Nephron progenitor cell (in vitro differentiated cells): ENCODE results near the gene PLEKHH2.

ENCODE experiments used
- DNase-seq: peaks from one replicate; pipeline ENCODE4 v3.0.0; 2021
- H3K27ac Mint-ChIP-seq: 2 replicates; pipeline ENCODE4 v1.8.0; 2021; ENCODE audit warnings: mild to moderate bottlenecking, moderate library complexity, mixed read lengths
- H3K27me3 Mint-ChIP-seq: 2 replicates; pipeline ENCODE4 v1.8.0; 2021; ENCODE audit warnings: mild to moderate bottlenecking, low read depth, mixed read lengths; ENCODE audit not compliant: poor library complexity
- H3K36me3 Mint-ChIP-seq: 2 replicates; pipeline ENCODE4 v1.8.0; 2021; ENCODE audit warnings: low read depth, mixed read lengths
- H3K4me1 Mint-ChIP-seq: 2 replicates; pipeline ENCODE4 v1.8.0; 2021; ENCODE audit warnings: mixed read lengths
- H3K4me3 Mint-ChIP-seq: 2 replicates; pipeline ENCODE4 v1.8.0; 2021; ENCODE audit warnings: mild to moderate bottlenecking, moderate library complexity, mixed read lengths
- H3K9me3 Mint-ChIP-seq: 2 replicates; pipeline ENCODE4 v1.8.0; 2021; ENCODE audit warnings: mild to moderate bottlenecking, moderate library complexity, mixed read lengths
- TF ChIP-seq, protein P1 (sequence below): fragments of 200-600 bp; sonication (generic); IDR thresholded peaks from 2 replicates; pipeline ENCODE4 v1.5.0; 2021; ENCODE audit warnings: antibody characterized with exemption

PLEKHH2 gene

DNA sequence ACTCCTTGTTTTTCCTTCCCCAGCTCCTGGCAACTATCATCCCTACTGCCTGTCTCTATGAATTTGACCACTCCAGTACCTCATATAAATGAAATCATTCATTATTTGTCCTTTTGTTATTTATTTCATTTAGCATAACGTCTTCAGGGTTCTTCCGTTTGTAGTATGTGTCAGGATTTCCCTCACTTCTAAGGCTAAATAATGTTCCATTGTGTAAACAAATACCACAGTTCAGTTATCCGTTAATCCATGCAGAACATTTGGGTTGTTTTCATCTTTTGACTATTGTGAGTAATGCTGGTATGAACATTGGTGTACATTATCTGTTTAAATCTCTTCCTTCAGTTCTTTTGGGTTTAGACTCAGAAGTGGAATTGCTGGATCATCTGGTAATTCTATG, 155.6 kb downstream of the PLEKHH2 start:
- H3K4me3 Mint-ChIP-seq: no peak overlapping the region
- no peaks in the 10 kb centered on the region for H3K4me1 Mint-ChIP-seq
- TF ChIP-seq, protein P1, sequence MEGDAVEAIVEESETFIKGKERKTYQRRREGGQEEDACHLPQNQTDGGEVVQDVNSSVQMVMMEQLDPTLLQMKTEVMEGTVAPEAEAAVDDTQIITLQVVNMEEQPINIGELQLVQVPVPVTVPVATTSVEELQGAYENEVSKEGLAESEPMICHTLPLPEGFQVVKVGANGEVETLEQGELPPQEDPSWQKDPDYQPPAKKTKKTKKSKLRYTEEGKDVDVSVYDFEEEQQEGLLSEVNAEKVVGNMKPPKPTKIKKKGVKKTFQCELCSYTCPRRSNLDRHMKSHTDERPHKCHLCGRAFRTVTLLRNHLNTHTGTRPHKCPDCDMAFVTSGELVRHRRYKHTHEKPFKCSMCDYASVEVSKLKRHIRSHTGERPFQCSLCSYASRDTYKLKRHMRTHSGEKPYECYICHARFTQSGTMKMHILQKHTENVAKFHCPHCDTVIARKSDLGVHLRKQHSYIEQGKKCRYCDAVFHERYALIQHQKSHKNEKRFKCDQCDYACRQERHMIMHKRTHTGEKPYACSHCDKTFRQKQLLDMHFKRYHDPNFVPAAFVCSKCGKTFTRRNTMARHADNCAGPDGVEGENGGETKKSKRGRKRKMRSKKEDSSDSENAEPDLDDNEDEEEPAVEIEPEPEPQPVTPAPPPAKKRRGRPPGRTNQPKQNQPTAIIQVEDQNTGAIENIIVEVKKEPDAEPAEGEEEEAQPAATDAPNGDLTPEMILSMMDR: no peak
- no peak for DNase-seq
- H3K9me3 Mint-ChIP-seq: no peaks in the 10 kb centered on the region
- H3K27me3 Mint-ChIP-seq: no peaks in the 10 kb centered on the region
- H3K36me3 Mint-ChIP-seq: peaks cover 51% of the 10 kb centered on the region
- H3K27ac Mint-ChIP-seq: no peak overlapping the region

DNA sequence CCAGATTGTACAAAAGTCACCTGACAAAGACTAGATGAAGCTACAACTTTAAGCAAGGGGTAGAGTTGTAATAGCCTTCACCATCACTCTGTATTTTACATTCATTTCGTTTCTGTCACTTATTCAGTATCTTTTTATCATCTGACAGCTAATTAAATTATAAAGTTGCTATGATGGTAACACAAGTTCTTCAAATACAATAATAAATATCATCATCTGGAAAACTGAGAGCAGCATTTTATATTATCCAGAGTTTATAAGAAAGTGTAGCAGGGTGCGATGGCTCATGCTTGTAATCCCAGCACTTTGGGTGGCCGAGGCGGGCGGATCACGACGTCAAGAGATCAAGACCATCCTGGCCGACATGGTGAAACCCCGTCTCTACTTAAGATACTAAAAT, 157.9 kb downstream of the PLEKHH2 start:
- peaks cover 45% of the 10 kb centered on the region for H3K36me3 Mint-ChIP-seq
- DNase-seq: no peak
- TF ChIP-seq, protein P1: no peak
- no peak overlapping the region for H3K27ac Mint-ChIP-seq
- no peak overlapping the region for H3K4me3 Mint-ChIP-seq
- no peaks in the 10 kb centered on the region for H3K9me3 Mint-ChIP-seq
- H3K27me3 Mint-ChIP-seq: no peaks in the 10 kb centered on the region
- no peaks in the 10 kb centered on the region for H3K4me1 Mint-ChIP-seq

DNA sequence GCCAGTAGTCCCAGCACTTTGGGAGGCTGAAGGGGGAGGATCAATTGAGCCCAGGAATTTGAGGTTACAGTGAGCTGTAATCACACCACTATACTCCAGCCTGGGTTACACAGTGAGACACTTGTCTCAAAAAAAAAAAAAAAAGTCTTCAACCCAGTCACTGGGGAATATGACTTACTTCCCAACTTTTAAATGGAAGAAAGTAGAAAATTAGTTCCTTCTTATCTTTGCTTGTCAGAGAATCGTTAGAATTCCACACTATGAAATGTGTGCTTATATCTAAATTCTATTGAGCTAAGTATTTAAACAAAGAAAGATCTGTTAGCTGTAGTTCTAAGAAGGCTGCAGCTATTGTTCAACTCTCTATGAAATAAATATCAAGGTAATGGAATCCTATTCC, 159.1 kb downstream of the PLEKHH2 start:
- TF ChIP-seq, protein P1: no peak
- no peak for DNase-seq
- Mint-ChIP-seq H3K4me3 (no peak overlapping the region), H3K27me3 (no peaks in the 10 kb centered on the region), H3K4me1 (no peaks in the 10 kb centered on the region), H3K36me3 (peaks cover 38% of the 10 kb centered on the region), H3K27ac (no peak overlapping the region), H3K9me3 (no peaks in the 10 kb centered on the region)

DNA sequence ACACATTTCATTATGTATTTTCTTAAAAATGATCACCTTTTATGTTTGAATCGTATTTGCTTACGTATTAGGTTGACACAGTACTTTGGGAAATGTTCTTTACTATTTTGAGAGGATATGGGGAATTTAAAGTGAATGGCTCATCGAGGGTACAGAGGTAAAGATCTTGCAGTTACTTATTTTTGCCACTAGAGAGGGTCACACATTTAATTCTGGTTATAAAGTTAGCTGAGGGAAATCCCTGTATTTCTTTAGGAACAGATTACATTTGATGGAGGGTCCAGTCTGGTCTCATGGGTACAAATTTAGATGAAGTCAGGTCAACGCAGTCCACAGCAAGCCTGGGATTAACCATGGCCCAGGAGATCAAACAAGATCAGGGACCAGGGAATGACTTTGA, 161.2 kb downstream of the PLEKHH2 start:
- H3K4me1 Mint-ChIP-seq: no peaks in the 10 kb centered on the region
- no peaks in the 10 kb centered on the region for H3K9me3 Mint-ChIP-seq
- H3K36me3 Mint-ChIP-seq: peaks cover 26% of the 10 kb centered on the region
- H3K27me3 Mint-ChIP-seq: no peaks in the 10 kb centered on the region
- H3K27ac Mint-ChIP-seq: no peak overlapping the region
- TF ChIP-seq, protein P1: peak; percentile 29
- DNase-seq: no peak
- H3K4me3 Mint-ChIP-seq: no peak overlapping the region

DNA sequence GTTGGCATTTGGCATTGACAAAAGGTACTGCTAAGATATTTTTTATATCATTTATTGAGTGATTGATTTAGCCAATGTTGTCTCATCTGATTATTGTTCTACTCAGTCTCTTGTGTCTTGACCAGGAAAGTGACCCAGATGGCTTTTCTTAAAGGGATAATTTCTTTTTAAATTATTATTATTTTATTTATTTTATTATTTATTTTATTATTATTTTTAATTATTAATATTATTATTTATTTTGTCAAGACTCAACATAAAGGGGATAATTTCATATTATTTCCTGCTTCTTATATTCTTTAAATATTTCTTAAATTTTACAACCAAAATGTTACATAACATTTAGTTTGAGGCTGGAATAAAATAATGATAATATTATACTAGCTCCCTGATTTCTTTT, 163.8 kb downstream of the PLEKHH2 start:
- peaks cover 12% of the 10 kb centered on the region for H3K36me3 Mint-ChIP-seq
- TF ChIP-seq, protein P1: no peak
- H3K4me1 Mint-ChIP-seq: no peaks in the 10 kb centered on the region
- no peak overlapping the region for H3K4me3 Mint-ChIP-seq
- H3K27ac Mint-ChIP-seq: no peak overlapping the region
- H3K9me3 Mint-ChIP-seq: no peaks in the 10 kb centered on the region
- DNase-seq: no peak
- no peaks in the 10 kb centered on the region for H3K27me3 Mint-ChIP-seq

DNA sequence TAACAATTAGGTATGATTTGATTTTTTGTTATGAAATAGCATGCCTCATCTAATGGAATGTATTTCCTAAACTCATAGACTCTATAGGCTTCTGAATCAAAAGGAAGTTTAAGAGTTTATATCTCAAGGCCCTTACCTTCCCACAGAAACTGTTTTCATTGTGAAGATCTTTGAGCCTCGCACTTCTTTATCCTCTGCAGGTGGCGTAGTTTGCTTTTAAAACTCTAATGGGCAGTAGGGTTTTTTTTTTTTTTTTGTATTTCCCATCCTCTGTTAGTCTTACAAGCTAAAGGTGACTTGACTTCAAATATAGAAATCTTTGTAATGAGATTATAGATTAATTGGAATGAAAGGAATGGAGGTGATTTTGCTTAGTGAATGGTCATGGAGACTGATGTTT, 165.1 kb downstream of the PLEKHH2 start:
- no peaks in the 10 kb centered on the region for H3K4me1 Mint-ChIP-seq
- DNase-seq: no peak
- no peaks in the 10 kb centered on the region for H3K9me3 Mint-ChIP-seq
- no peak overlapping the region for H3K4me3 Mint-ChIP-seq
- peaks cover 15% of the 10 kb centered on the region for H3K36me3 Mint-ChIP-seq
- no peaks in the 10 kb centered on the region for H3K27me3 Mint-ChIP-seq
- TF ChIP-seq, protein P1: no peak
- no peak overlapping the region for H3K27ac Mint-ChIP-seq
